22Rv1 (cell line): ENCODE measurements around the gene SDK1.

Source experiments
- ZFX ChIP-seq: fragments of 450-650 bp; IDR thresholded peaks from 2 replicates; pipeline ENCODE4 v1.6.1; 2017; ENCODE audit warnings: antibody characterized with exemption, borderline replicate concordance
- TF ChIP-seq, protein P1 (sequence below): fragments of 450-650 bp; IDR thresholded peaks from 2 replicates; pipeline ENCODE4 v1.5.1; 2017; ENCODE audit warnings: mild to moderate bottlenecking

DNA sequence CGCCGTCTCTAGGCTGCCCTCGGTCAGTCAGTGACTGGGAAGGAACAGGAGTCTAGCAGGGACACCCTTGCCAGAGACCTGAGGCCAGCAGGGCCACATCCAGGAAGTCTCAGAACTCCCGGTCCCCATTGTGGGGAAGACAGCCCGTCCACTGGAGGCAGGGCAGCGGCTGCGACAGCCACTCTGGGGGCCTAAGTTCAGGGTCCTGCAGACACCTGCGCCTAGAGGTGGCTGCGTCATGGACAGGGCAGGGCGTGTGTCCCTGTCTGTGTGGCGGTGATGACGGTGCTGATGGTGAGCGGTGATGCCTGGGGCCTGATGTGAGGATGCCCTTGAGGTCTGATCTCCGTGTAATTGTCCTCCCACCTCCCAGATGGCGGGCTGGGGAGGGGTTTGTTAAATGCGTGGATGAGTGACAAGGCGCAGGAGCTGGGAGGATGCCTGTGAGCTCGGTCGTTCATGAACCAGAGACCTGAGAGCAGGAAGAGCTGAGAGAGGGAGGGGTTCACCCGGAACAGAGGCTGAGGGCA is 843.2 kb downstream of the SDK1 start:
- TF ChIP-seq, protein P1, sequence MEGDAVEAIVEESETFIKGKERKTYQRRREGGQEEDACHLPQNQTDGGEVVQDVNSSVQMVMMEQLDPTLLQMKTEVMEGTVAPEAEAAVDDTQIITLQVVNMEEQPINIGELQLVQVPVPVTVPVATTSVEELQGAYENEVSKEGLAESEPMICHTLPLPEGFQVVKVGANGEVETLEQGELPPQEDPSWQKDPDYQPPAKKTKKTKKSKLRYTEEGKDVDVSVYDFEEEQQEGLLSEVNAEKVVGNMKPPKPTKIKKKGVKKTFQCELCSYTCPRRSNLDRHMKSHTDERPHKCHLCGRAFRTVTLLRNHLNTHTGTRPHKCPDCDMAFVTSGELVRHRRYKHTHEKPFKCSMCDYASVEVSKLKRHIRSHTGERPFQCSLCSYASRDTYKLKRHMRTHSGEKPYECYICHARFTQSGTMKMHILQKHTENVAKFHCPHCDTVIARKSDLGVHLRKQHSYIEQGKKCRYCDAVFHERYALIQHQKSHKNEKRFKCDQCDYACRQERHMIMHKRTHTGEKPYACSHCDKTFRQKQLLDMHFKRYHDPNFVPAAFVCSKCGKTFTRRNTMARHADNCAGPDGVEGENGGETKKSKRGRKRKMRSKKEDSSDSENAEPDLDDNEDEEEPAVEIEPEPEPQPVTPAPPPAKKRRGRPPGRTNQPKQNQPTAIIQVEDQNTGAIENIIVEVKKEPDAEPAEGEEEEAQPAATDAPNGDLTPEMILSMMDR = no peak
- TF ChIP-seq ZFX = no peak
